ENCODE data around the gene SHPK.

DNA sequence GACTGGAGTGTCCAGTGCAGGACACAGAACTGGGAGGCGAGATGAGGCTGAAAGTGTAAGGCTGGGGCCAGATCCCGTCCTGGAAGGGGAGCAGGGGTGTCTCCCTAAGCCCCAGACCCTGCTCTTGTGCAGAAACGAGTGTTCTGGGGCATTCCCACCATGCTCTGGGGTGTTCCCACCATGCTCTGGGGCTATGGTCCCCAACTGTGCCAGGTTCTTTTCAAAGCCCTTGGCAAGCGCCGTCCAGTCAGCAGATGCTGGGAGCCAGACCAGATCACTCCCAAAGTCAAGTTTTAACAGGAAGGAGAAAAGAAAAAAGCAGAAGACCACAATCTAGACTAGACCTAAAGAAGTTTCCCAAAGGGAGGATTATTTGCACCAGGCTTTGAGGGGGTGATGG is 29.8 kb upstream of the SHPK start:
- TF ChIP-seq, protein P1, sequence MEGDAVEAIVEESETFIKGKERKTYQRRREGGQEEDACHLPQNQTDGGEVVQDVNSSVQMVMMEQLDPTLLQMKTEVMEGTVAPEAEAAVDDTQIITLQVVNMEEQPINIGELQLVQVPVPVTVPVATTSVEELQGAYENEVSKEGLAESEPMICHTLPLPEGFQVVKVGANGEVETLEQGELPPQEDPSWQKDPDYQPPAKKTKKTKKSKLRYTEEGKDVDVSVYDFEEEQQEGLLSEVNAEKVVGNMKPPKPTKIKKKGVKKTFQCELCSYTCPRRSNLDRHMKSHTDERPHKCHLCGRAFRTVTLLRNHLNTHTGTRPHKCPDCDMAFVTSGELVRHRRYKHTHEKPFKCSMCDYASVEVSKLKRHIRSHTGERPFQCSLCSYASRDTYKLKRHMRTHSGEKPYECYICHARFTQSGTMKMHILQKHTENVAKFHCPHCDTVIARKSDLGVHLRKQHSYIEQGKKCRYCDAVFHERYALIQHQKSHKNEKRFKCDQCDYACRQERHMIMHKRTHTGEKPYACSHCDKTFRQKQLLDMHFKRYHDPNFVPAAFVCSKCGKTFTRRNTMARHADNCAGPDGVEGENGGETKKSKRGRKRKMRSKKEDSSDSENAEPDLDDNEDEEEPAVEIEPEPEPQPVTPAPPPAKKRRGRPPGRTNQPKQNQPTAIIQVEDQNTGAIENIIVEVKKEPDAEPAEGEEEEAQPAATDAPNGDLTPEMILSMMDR (conservative IDR thresholded peaks at IDR 0.05), result no peak
- TF ChIP-seq ZFX (IDR thresholded peaks at IDR 0.05), result no peak

All from C4-2B (cell line).